H1 (cell line): ENCODE data around the gene DMPK.

ENCODE experiments used
- CBX5 ChIP-seq: fragments of 300-800, 300-1000 bp; sonication (generic); IDR thresholded peaks from 2 replicates; pipeline ENCODE4 v1.7.1; 2016; ENCODE audit warnings: antibody characterized with exemption, low read length, low read depth
- EGR1 ChIP-seq: IDR thresholded peaks from 2 replicates; pipeline ENCODE4 v1.6.1; 2011; ENCODE audit warnings: low read depth, low read length, borderline replicate concordance
- GABPA ChIP-seq: IDR thresholded peaks from 2 replicates; pipeline ENCODE4 v1.6.1; 2011; ENCODE audit warnings: mild to moderate bottlenecking, low read length, moderate library complexity, borderline replicate concordance; ENCODE audit not compliant: insufficient read depth
- POLR2A ChIP-seq, 2 experiments: IDR thresholded peaks; 1 replicate in 1 of 2; 2 replicates in 1 of 2; pipeline ENCODE4 v1.6.1; 2011; ENCODE audit warnings: low read depth in 2 of 2, low read length in 2 of 2, mild to moderate bottlenecking in 2 of 2; ENCODE audit errors: control extremely low read depth in 1 of 2
- SIRT6 ChIP-seq: IDR thresholded peaks from one replicate; pipeline ENCODE4 v1.7.1; 2012; ENCODE audit warnings: low read length, inconsistent platforms
- TF ChIP-seq, protein P1 (sequence below), 3 experiments: IDR thresholded peaks; 1 replicate in 2 of 3; 2 replicates in 1 of 3; pipeline versions ENCODE4 v1.5.1 to v1.6.1; 2011; ENCODE audit warnings: low read length in 3 of 3, mild to moderate bottlenecking in 3 of 3, inconsistent platforms in 2 of 3, low read depth in 1 of 3, moderate library complexity in 1 of 3; ENCODE audit not compliant: insufficient read depth in 1 of 3; ENCODE audit errors: control extremely low read depth in 1 of 3

DNA sequence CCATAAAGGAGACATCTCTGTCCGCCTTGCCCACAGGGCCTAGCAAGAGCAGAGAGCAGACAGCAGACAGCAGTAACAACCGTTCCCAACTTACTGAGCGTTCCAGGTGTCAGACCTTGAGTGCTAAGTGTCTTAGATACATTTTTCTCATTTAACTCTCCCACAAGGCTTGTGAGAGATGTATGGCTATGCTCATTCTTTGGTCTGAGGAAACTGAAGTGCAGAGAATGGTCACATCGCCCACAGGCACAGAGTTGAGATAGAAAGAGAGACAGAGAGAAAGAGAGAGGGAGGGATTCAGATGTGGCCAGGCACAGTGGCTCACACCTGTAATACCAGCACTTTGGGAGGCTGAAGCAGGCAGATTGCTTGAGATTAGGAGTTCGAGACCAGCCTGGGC lies 34.8 kb downstream of the DMPK start:
- no peak for TF ChIP-seq POLR2A (IDR thresholded peaks at IDR 0.05; ENCODE audit: control extremely low read depth in 1 of 2, low read depth in 2 of 2, low read length in 2 of 2)
- TF ChIP-seq SIRT6: no peak
- no peak for TF ChIP-seq CBX5
- TF ChIP-seq EGR1: no peak
- TF ChIP-seq, protein P1, sequence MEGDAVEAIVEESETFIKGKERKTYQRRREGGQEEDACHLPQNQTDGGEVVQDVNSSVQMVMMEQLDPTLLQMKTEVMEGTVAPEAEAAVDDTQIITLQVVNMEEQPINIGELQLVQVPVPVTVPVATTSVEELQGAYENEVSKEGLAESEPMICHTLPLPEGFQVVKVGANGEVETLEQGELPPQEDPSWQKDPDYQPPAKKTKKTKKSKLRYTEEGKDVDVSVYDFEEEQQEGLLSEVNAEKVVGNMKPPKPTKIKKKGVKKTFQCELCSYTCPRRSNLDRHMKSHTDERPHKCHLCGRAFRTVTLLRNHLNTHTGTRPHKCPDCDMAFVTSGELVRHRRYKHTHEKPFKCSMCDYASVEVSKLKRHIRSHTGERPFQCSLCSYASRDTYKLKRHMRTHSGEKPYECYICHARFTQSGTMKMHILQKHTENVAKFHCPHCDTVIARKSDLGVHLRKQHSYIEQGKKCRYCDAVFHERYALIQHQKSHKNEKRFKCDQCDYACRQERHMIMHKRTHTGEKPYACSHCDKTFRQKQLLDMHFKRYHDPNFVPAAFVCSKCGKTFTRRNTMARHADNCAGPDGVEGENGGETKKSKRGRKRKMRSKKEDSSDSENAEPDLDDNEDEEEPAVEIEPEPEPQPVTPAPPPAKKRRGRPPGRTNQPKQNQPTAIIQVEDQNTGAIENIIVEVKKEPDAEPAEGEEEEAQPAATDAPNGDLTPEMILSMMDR (IDR thresholded peaks at IDR 0.05; ENCODE audit: control extremely low read depth in 1 of 3, insufficient read depth in 1 of 3, low read depth in 1 of 3, low read length in 3 of 3): no peak
- TF ChIP-seq GABPA: no peak
